Endothelial cell of umbilical vein (primary cell): ENCODE measurements around the gene GPSM1.

Experiments used
- EZH2 ChIP-seq: IDR thresholded peaks from 2 replicates; pipeline ENCODE4 v1.6.1; 2012; ENCODE audit warnings: borderline replicate concordance, low read depth, mild to moderate bottlenecking, moderate library complexity, low read length, inconsistent platforms; ENCODE audit not compliant: severe bottlenecking
- TF ChIP-seq, protein P1 (sequence below), 2 donors: IDR thresholded peaks; 1 replicate in 1 of 2; 2 replicates in 1 of 2; pipeline ENCODE4 v1.5.1; 2011; ENCODE audit warnings: low read length in 2 of 2, mild to moderate bottlenecking in 2 of 2, moderate library complexity in 2 of 2, control low read depth in 1 of 2, inconsistent platforms in 1 of 2, low read depth in 1 of 2; ENCODE audit not compliant: insufficient read depth in 1 of 2; ENCODE audit errors: extremely low read depth in 1 of 2
- TF ChIP-seq, protein P2 (sequence below): IDR thresholded peaks from 2 replicates; pipeline ENCODE4 v1.6.1; 2011; ENCODE audit not compliant: insufficient read depth, insufficient read length

DNA sequence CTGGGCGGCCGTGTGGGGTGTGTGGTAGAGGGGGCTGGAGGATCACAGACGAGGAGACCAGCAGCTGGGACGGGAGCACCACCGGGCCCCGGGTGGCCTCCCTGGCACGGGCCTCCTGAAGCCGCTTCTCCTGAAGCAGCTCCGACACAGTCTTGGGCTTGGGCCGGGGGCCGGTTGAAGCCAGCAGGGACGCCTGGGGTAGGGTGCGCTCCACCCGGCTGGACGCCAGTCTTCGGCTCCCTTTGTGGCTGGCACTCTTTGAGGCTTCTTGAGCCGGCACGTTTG is 51.6 kb downstream of the GPSM1 start:
- no peak for TF ChIP-seq EZH2
- TF ChIP-seq, protein P1, sequence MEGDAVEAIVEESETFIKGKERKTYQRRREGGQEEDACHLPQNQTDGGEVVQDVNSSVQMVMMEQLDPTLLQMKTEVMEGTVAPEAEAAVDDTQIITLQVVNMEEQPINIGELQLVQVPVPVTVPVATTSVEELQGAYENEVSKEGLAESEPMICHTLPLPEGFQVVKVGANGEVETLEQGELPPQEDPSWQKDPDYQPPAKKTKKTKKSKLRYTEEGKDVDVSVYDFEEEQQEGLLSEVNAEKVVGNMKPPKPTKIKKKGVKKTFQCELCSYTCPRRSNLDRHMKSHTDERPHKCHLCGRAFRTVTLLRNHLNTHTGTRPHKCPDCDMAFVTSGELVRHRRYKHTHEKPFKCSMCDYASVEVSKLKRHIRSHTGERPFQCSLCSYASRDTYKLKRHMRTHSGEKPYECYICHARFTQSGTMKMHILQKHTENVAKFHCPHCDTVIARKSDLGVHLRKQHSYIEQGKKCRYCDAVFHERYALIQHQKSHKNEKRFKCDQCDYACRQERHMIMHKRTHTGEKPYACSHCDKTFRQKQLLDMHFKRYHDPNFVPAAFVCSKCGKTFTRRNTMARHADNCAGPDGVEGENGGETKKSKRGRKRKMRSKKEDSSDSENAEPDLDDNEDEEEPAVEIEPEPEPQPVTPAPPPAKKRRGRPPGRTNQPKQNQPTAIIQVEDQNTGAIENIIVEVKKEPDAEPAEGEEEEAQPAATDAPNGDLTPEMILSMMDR (IDR thresholded peaks at IDR 0.05; ENCODE audit: extremely low read depth in 1 of 2, insufficient read depth in 1 of 2, low read depth in 1 of 2, low read length in 2 of 2): no peak
- TF ChIP-seq, protein P2, sequence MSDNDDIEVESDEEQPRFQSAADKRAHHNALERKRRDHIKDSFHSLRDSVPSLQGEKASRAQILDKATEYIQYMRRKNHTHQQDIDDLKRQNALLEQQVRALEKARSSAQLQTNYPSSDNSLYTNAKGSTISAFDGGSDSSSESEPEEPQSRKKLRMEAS: no peak
